ENCODE data around the gene TPRN. TPM values are rescaled to one million over a fixed set of nuclear protein-coding genes. Genes with fewer than 3 reads are reported as not detected.

Gene TPRN
- total and polyA plus RNA-seq, 7 donors, result 3.0 to 80.5 (median 4.6) TPM

GRCh38 chr9:137228968-137229896, 28.7 kb upstream of the TPRN start:
- no peak for DNase-seq
- H3K9me3 ChIP-seq, result no peaks in the 10 kb centered on the region
- no peak for TF ChIP-seq POLR2AphosphoS5 (IDR thresholded peaks at IDR 0.05)
- no peak for TF ChIP-seq POLR2A (IDR thresholded peaks at IDR 0.05)
- TF ChIP-seq EP300 (IDR thresholded peaks at IDR 0.05), result no peak
- TF ChIP-seq CTCF (IDR thresholded peaks at IDR 0.05), result no peak
- H3K27me3 ChIP-seq, result peaks cover 35 to 64% (median 61%) of the 10 kb centered on the region in 3 donors
- H3K27ac ChIP-seq, result no peak overlapping the region
- intact Hi-C loops (cut with DNase I), result no loop called here
- no peaks in the 10 kb centered on the region for H3K36me3 ChIP-seq
- H3K4me3 ChIP-seq, result no peak overlapping the region
- 55 to 73% methylated on average over 27 of the region's 27 CpGs for WGBS, 2 donors
- H3K4me1 ChIP-seq, result peaks cover 0 to 6% (median under 1%) of the 10 kb centered on the region in 4 donors

- intact Hi-C loops (cut with DNase I), result no loop called here
- DNase-seq, result no peak
- Histone ChIP-seq H3K27me3 (peaks cover 31 to 57% (median 54%) of the 10 kb centered on the region in 3 donors), H3K9me3 (no peaks in the 10 kb centered on the region), H3K27ac (no peak overlapping the region), H3K4me3 (no peak overlapping the region), H3K36me3 (no peaks in the 10 kb centered on the region), H3K4me1 (peaks cover 0 to 13% (median 6%) of the 10 kb centered on the region in 4 donors)
- TF ChIP-seq CTCF (IDR thresholded peaks at IDR 0.05), result no peak
- no peak for TF ChIP-seq POLR2A (IDR thresholded peaks at IDR 0.05)
- TF ChIP-seq POLR2AphosphoS5 (IDR thresholded peaks at IDR 0.05), result no peak
- no peak for TF ChIP-seq EP300 (IDR thresholded peaks at IDR 0.05)
- 23 to 60% methylated on average over 29 of the region's 29 CpGs for WGBS, 2 donors
These were observed 28.0 kb upstream of the TPRN start for GRCh38 chr9:137228506-137228967.

GRCh38 chr9:137227853-137228505, 27.4 kb upstream of the TPRN start:
- intact Hi-C loops (cut with DNase I), result no loop called here
- 16 to 43% methylated on average over 18 of the region's 18 CpGs for WGBS, 2 donors
- Histone ChIP-seq H3K36me3 (no peaks in the 10 kb centered on the region), H3K27ac (no peak overlapping the region), H3K9me3 (no peaks in the 10 kb centered on the region), H3K27me3 (peaks cover 31 to 51% (median 50%) of the 10 kb centered on the region in 3 donors), H3K4me3 (no peak overlapping the region), H3K4me1 (peaks cover 0 to 14% (median 7%) of the 10 kb centered on the region in 4 donors)
- TF ChIP-seq EP300 (IDR thresholded peaks at IDR 0.05) (no peak), POLR2AphosphoS5 (IDR thresholded peaks at IDR 0.05) (no peak), POLR2A (IDR thresholded peaks at IDR 0.05) (no peak), CTCF (IDR thresholded peaks at IDR 0.05) (no peak)
- no peak for DNase-seq

- 8 to 38% methylated on average over 25 of the region's 25 CpGs for WGBS, 2 donors
- no peak within 1 kb of the TSS for H3K4me3 ChIP-seq
- intact Hi-C loops (cut with DNase I), result no loop called here
- H3K9me3 ChIP-seq, result no peaks in the 10 kb centered on the region
- no peak within 1 kb of the TSS for H3K27ac ChIP-seq
- TF ChIP-seq CTCF (IDR thresholded peaks at IDR 0.05) (peak; percentile 68 to 90 (median 86)), POLR2A (IDR thresholded peaks at IDR 0.05) (no peak)
- peak; percentile 85 for DNase-seq
- H3K27me3 ChIP-seq, result peaks cover 26 to 44% (median 43%) of the 10 kb centered on the region in 3 donors
- H3K36me3 ChIP-seq, result no peaks in the 10 kb centered on the region
- H3K4me1 ChIP-seq, result peaks cover 0 to 22% (median 14%) of the 10 kb centered on the region in 4 donors
These were observed 26.7 kb upstream of the TPRN start, which contains the start of gene RNF224 for GRCh38 chr9:137227054-137227852. Gene RNF224 (plus strand): TSS chr9:137227502. CDS start chr9:137228336, 834 bp downstream.

All from sigmoid colon (tissue), 7 donors.